ENCODE results near the gene ROBO4. TPM values are rescaled to one million over a fixed set of nuclear protein-coding genes. Genes with fewer than 3 reads are reported as not detected.
A peak's percentile ranks its signal among the peaks of the same experiment; 100 is the strongest.

Gene ROBO4
- total and polyA plus RNA-seq, 8 donors, result 1.8 to 49.6 (median 6.1) TPM

- no peak for TF ChIP-seq CTCF (IDR thresholded peaks at IDR 0.05)
- no peak for TF ChIP-seq POLR2AphosphoS5 (IDR thresholded peaks at IDR 0.05)
- no peak for TF ChIP-seq EP300 (IDR thresholded peaks at IDR 0.05)
- TF ChIP-seq POLR2A (IDR thresholded peaks at IDR 0.05), result no peak
- H3K27ac ChIP-seq, result peak overlapping the region in 1 of 5 donors; percentile 20
- peaks cover 22 to 36% (median 31%) of the 10 kb centered on the region in 4 donors for H3K4me1 ChIP-seq
- intact Hi-C loops (cut with DNase I; ENCODE audit: low total_unique reads), result no loop called here
- H3K27me3 ChIP-seq, result peaks cover 0 to 21% (median 6%) of the 10 kb centered on the region in 3 donors
- no peaks in the 10 kb centered on the region for H3K9me3 ChIP-seq
- no peak overlapping the region for H3K4me3 ChIP-seq
- 65 to 82% (median 75%) methylated on average over 10 of the region's 10 CpGs for WGBS, 5 donors
- DNase-seq, result no peak
- H3K36me3 ChIP-seq, result no peaks in the 10 kb centered on the region
These were observed 17.4 kb downstream of the ROBO4 start for GRCh38 chr11:124880290-124880611.

GRCh38 chr11:124879493-124880289 lies 18.0 kb downstream of the ROBO4 start:
- intact Hi-C loops (cut with DNase I; ENCODE audit: low total_unique reads), result no loop called here
- Histone ChIP-seq H3K27me3 (peaks cover 0 to 21% (median 6%) of the 10 kb centered on the region in 3 donors), H3K27ac (peak overlapping the region in 1 of 5 donors; percentile 20), H3K4me1 (peaks cover 22 to 36% (median 31%) of the 10 kb centered on the region in 4 donors), H3K36me3 (no peaks in the 10 kb centered on the region), H3K4me3 (no peak overlapping the region), H3K9me3 (no peaks in the 10 kb centered on the region)
- DNase-seq, result no peak
- TF ChIP-seq POLR2AphosphoS5 (IDR thresholded peaks at IDR 0.05) (no peak), POLR2A (IDR thresholded peaks at IDR 0.05) (no peak), EP300 (IDR thresholded peaks at IDR 0.05) (no peak), CTCF (IDR thresholded peaks at IDR 0.05) (no peak)
- WGBS, 5 donors, result 87 to 93% (median 91%) methylated on average over 10 to 16 of the region's 16 CpGs

- WGBS, 5 donors, result 86 to 95% (median 94%) methylated on average over 7 to 11 of the region's 11 CpGs
- no peaks in the 10 kb centered on the region for H3K36me3 ChIP-seq
- intact Hi-C loops (cut with DNase I; ENCODE audit: low total_unique reads), result no loop called here
These were observed 18.7 kb downstream of the ROBO4 start for GRCh38 chr11:124878759-124879492.

More at GRCh38 chr11:124878759-124879492, 18.7 kb downstream of the ROBO4 start:
- no peak for TF ChIP-seq CTCF (IDR thresholded peaks at IDR 0.05)
- TF ChIP-seq POLR2AphosphoS5 (IDR thresholded peaks at IDR 0.05), result no peak
- no peak for TF ChIP-seq POLR2A (IDR thresholded peaks at IDR 0.05)
- no peak for TF ChIP-seq EP300 (IDR thresholded peaks at IDR 0.05)
- H3K27ac ChIP-seq, result no peak overlapping the region
- H3K27me3 ChIP-seq, result peaks cover 0 to 26% (median 6%) of the 10 kb centered on the region in 3 donors
- no peaks in the 10 kb centered on the region for H3K9me3 ChIP-seq
- H3K4me3 ChIP-seq, result no peak overlapping the region
- peaks cover 22 to 36% (median 31%) of the 10 kb centered on the region in 4 donors for H3K4me1 ChIP-seq
- DNase-seq, result no peak

Measured in stomach (tissue), 9 donors.